ENCODE results near the gene LRFN4.

DNA sequence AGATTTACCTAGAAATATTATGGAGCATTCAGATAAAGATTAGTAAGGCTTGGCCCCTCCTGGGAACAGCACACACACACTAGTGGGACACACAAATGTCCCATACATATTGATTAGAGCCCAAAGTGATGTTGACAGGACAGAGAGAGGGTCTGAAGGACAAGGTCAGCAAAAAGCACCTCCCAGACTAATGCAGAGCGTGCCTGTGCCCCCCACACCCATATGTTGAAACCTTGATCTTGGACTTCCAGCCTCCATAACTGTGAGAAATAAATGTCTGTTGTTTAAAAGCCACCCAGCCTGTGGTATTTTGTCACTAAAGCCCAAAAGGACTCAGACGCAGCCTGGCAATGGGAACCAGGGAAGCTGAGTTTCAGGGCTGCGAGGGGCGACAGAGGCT lies 27.6 kb downstream of the LRFN4 start:
- TF ChIP-seq, protein P1, sequence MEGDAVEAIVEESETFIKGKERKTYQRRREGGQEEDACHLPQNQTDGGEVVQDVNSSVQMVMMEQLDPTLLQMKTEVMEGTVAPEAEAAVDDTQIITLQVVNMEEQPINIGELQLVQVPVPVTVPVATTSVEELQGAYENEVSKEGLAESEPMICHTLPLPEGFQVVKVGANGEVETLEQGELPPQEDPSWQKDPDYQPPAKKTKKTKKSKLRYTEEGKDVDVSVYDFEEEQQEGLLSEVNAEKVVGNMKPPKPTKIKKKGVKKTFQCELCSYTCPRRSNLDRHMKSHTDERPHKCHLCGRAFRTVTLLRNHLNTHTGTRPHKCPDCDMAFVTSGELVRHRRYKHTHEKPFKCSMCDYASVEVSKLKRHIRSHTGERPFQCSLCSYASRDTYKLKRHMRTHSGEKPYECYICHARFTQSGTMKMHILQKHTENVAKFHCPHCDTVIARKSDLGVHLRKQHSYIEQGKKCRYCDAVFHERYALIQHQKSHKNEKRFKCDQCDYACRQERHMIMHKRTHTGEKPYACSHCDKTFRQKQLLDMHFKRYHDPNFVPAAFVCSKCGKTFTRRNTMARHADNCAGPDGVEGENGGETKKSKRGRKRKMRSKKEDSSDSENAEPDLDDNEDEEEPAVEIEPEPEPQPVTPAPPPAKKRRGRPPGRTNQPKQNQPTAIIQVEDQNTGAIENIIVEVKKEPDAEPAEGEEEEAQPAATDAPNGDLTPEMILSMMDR (conservative IDR thresholded peaks at IDR 0.05 in 1 of 2, IDR thresholded peaks at IDR 0.05 in 1 of 2; ENCODE audit: extremely low read depth in 1 of 2, insufficient read depth in 1 of 2, low read depth in 1 of 2, low read length in 2 of 2) = no peak
- TF ChIP-seq EZH2 (IDR thresholded peaks at IDR 0.05; ENCODE audit: borderline replicate concordance, low read length) = no peak

Data from mammary epithelial cell (primary cell).